HepG2 (cell line): Measurements from ENCODE around the gene STK25.

Experiments
- CREB1 ChIP-seq, 2 experiments: fragments of 450-650 bp in 1 of 2; IDR thresholded peaks; 2 replicates each; pipeline ENCODE4 v1.6.1; 2016 to 2017; ENCODE audit warnings: control low read depth in 1 of 2, mild to moderate bottlenecking in 1 of 2, missing compliant biosample characterization in 1 of 2, missing genetic modification characterization in 1 of 2
- FLYWCH1 ChIP-seq: sonication (generic); formaldehyde crosslinking; IDR thresholded peaks from 2 replicates; pipeline ENCODE4 v1.8.1; 2023; ENCODE audit warnings: mild to moderate bottlenecking, missing genetic modification reagents
- POLR2A ChIP-seq, 2 experiments: IDR thresholded peaks; 2 replicates each; pipeline ENCODE4 v1.6.1; 2011; ENCODE audit warnings: low read depth in 2 of 2, low read length in 2 of 2, mild to moderate bottlenecking in 1 of 2, moderate library complexity in 1 of 2; ENCODE audit not compliant: insufficient read depth in 1 of 2
- ZNF839 ChIP-seq: sonication (generic); formaldehyde crosslinking; IDR thresholded peaks from 2 replicates; pipeline ENCODE4 v1.4.0; 2020; ENCODE audit warnings: missing genetic modification reagents, mild to moderate bottlenecking, borderline replicate concordance
- TF ChIP-seq, protein P1 (sequence below): sonication (generic); formaldehyde crosslinking; IDR thresholded peaks from 2 replicates; pipeline ENCODE4 v1.9.0; 2021; ENCODE audit warnings: mild to moderate bottlenecking, missing genetic modification reagents

DNA sequence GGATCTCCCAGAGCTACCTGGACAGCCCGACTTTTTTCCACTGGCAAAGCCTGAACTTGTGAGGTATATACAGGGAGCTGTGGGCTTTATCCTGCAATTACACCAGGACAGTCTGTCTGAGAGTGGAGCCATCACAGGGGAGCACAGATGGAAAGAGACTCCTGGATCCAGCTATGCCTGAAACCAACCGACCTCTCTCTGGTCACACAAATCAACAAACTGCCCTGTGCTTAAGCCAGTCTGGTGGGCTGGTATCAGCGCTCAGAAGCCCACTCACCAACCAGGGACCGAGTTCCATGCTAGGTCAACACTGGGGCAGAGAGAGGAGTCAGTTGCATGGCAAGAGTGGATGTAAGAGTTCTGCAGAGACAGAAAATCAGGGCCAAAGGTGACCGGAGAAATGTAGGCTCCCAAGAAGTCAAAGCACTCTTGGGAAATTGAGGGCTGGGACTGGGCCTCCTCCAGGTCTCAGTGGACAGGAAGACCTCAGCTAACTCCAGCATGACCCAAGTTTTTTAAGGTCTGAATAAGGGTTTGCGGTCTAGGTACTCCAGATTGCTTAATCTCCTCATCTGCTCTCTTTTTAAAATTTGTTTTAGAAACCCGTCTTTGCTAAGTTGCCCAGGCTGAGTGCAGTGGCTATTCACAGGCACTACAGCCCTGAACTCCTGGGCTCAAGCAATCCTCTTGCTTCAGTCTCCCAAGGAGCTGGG lies 46.4 kb upstream of the STK25 start:
- no peak for TF ChIP-seq POLR2A (IDR thresholded peaks at IDR 0.05; ENCODE audit: insufficient read depth in 1 of 2, low read depth in 2 of 2, low read length in 2 of 2)
- TF ChIP-seq CREB1 (IDR thresholded peaks at IDR 0.05) = no peak
- TF ChIP-seq CREB1 (CRISPR knock-in tag; IDR thresholded peaks at IDR 0.05) = no peak
- no peak for TF ChIP-seq FLYWCH1 (CRISPR knock-in tag)
- TF ChIP-seq, protein P1, sequence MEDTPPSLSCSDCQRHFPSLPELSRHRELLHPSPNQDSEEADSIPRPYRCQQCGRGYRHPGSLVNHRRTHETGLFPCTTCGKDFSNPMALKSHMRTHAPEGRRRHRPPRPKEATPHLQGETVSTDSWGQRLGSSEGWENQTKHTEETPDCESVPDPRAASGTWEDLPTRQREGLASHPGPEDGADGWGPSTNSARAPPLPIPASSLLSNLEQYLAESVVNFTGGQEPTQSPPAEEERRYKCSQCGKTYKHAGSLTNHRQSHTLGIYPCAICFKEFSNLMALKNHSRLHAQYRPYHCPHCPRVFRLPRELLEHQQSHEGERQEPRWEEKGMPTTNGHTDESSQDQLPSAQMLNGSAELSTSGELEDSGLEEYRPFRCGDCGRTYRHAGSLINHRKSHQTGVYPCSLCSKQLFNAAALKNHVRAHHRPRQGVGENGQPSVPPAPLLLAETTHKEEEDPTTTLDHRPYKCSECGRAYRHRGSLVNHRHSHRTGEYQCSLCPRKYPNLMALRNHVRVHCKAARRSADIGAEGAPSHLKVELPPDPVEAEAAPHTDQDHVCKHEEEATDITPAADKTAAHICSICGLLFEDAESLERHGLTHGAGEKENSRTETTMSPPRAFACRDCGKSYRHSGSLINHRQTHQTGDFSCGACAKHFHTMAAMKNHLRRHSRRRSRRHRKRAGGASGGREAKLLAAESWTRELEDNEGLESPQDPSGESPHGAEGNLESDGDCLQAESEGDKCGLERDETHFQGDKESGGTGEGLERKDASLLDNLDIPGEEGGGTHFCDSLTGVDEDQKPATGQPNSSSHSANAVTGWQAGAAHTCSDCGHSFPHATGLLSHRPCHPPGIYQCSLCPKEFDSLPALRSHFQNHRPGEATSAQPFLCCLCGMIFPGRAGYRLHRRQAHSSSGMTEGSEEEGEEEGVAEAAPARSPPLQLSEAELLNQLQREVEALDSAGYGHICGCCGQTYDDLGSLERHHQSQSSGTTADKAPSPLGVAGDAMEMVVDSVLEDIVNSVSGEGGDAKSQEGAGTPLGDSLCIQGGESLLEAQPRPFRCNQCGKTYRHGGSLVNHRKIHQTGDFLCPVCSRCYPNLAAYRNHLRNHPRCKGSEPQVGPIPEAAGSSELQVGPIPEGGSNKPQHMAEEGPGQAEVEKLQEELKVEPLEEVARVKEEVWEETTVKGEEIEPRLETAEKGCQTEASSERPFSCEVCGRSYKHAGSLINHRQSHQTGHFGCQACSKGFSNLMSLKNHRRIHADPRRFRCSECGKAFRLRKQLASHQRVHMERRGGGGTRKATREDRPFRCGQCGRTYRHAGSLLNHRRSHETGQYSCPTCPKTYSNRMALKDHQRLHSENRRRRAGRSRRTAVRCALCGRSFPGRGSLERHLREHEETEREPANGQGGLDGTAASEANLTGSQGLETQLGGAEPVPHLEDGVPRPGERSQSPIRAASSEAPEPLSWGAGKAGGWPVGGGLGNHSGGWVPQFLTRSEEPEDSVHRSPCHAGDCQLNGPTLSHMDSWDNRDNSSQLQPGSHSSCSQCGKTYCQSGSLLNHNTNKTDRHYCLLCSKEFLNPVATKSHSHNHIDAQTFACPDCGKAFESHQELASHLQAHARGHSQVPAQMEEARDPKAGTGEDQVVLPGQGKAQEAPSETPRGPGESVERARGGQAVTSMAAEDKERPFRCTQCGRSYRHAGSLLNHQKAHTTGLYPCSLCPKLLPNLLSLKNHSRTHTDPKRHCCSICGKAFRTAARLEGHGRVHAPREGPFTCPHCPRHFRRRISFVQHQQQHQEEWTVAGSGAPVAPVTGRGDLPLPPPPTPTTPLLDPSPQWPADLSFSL = no peak
- no peak for TF ChIP-seq ZNF839 (CRISPR knock-in tag)
